ENCODE measurements around the gene STPG2. TPM values are rescaled to one million over a fixed set of nuclear protein-coding genes. Genes with fewer than 3 reads are reported as not detected.

STPG2 gene
- total RNA-seq, 2 donors from 2014 or later, result 0.37 to 0.71 TPM

DNA sequence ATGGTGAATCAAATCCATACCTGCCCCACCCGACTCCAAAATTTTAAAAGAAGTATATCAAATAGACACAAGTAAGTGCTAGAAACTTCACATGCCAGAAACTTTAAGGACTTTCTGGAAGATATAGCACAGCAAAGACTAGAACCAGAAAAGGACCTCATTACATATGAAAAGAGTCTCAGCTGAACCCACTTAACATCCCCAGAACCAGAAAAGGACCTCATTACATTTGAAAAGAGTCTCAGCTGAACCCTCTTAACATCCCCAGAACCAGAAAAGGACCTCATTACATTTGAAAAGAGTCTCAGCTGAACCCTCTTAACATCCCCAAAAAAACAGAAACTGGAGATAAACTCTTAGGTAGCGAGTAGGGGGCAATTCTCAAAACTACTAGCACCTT is 32.3 kb downstream of the STPG2 start:
- no peaks in the 10 kb centered on the region for H3K9me3 ChIP-seq
- TF ChIP-seq, protein P1, sequence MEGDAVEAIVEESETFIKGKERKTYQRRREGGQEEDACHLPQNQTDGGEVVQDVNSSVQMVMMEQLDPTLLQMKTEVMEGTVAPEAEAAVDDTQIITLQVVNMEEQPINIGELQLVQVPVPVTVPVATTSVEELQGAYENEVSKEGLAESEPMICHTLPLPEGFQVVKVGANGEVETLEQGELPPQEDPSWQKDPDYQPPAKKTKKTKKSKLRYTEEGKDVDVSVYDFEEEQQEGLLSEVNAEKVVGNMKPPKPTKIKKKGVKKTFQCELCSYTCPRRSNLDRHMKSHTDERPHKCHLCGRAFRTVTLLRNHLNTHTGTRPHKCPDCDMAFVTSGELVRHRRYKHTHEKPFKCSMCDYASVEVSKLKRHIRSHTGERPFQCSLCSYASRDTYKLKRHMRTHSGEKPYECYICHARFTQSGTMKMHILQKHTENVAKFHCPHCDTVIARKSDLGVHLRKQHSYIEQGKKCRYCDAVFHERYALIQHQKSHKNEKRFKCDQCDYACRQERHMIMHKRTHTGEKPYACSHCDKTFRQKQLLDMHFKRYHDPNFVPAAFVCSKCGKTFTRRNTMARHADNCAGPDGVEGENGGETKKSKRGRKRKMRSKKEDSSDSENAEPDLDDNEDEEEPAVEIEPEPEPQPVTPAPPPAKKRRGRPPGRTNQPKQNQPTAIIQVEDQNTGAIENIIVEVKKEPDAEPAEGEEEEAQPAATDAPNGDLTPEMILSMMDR (IDR thresholded peaks at IDR 0.05), result no peak
- no peaks in the 10 kb centered on the region for H3K36me3 ChIP-seq
- H3K27ac ChIP-seq, result no peak overlapping the region
- DNase-seq (ENCODE audit: low spot score), result no peak
- no peaks in the 10 kb centered on the region for H3K4me1 ChIP-seq
- H3K27me3 ChIP-seq, result no peaks in the 10 kb centered on the region
- H3K4me3 ChIP-seq, result no peak overlapping the region

DNA sequence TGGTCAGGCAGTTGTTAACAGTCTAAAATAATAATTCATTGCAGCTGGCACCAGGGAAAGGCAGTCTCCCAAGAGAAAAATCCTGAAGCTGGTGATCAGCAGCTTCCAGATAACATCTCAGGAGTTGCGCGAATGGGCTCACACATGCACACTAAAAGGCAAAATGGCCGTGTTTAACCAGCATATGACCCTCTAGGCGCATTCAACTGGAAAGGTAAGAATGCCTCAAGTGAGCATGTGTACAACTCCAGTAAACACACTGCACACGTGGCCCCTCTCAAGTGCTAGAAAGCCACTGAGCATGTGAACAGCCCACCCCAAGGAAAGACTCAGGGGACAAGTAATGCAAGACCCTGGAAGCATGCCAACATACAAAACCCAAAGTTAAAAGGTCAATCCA is 33.1 kb downstream of the STPG2 start:
- no peaks in the 10 kb centered on the region for H3K9me3 ChIP-seq
- no peak for DNase-seq (ENCODE audit: low spot score)
- no peak overlapping the region for H3K27ac ChIP-seq
- TF ChIP-seq, protein P1 (IDR thresholded peaks at IDR 0.05), result no peak
- no peak overlapping the region for H3K4me3 ChIP-seq
- H3K4me1 ChIP-seq, result no peaks in the 10 kb centered on the region
- H3K27me3 ChIP-seq, result no peaks in the 10 kb centered on the region
- no peaks in the 10 kb centered on the region for H3K36me3 ChIP-seq

DNA sequence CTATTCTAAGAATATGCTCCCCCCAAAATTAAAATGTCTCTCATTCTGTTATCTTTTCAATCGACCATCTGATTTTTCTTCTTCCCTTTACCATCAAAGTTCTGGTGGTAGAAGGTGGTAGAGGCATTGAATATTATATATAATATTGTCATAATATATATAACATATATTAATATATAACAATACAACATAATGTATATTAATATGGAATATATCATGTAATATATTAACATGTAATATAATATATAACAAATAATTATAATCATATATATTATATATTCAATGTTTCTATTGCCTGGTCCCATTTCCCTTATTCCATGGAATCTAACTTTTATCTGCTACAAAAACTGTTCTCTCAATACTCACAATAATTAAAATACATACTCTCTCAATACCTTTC is 40.6 kb downstream of the STPG2 start:
- Histone ChIP-seq H3K9me3 (no peaks in the 10 kb centered on the region), H3K4me3 (no peak overlapping the region), H3K4me1 (no peaks in the 10 kb centered on the region), H3K36me3 (no peaks in the 10 kb centered on the region), H3K27ac (no peak overlapping the region), H3K27me3 (no peaks in the 10 kb centered on the region)
- TF ChIP-seq, protein P1 (IDR thresholded peaks at IDR 0.05), result no peak
- DNase-seq (ENCODE audit: low spot score), result no peak

DNA sequence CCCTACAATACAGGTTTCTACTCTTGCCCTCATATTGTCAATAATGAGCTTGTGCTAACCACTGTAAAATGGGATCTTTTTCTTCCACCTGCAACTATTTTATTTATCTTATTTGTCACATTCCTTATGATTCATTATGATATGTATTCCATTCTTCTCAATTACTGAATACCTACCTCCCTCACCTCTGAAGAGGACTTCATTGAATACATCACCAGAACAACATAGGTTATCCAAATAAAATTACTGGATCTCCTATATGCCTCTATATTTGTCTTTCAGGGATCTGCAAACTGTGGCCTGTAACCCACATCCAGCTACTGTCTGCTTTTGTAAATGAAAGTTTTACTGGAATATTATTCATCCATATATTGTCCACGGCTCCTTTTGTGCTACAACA is 41.3 kb downstream of the STPG2 start:
- no peak overlapping the region for H3K27ac ChIP-seq
- no peaks in the 10 kb centered on the region for H3K4me1 ChIP-seq
- no peaks in the 10 kb centered on the region for H3K27me3 ChIP-seq
- no peaks in the 10 kb centered on the region for H3K9me3 ChIP-seq
- H3K4me3 ChIP-seq, result no peak overlapping the region
- TF ChIP-seq, protein P1 (IDR thresholded peaks at IDR 0.05), result no peak
- no peak for DNase-seq (ENCODE audit: low spot score)
- H3K36me3 ChIP-seq, result no peaks in the 10 kb centered on the region

DNA sequence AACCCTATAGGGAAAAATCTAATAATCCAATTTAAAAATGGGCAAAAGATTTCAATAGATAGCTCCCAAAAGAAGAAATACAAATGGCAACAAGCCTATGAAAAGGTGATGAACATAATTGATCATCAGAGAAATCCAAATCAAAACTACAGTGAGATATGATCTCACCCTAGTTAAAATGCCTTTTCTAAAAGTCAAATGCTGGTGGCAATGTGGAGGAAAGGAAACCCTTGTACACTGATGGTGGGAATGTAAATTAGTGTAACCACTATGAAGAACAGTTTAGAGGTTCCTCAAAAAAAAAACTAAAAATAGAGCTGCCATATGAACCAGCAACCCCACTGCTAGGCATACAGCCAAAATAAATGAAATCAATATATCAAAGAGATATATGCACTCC is 44.5 kb downstream of the STPG2 start:
- Histone ChIP-seq H3K4me3 (no peak overlapping the region), H3K9me3 (no peaks in the 10 kb centered on the region), H3K27me3 (no peaks in the 10 kb centered on the region), H3K36me3 (no peaks in the 10 kb centered on the region), H3K27ac (no peak overlapping the region), H3K4me1 (no peaks in the 10 kb centered on the region)
- TF ChIP-seq, protein P1 (IDR thresholded peaks at IDR 0.05), result no peak
- no peak for DNase-seq (ENCODE audit: low spot score)

DNA sequence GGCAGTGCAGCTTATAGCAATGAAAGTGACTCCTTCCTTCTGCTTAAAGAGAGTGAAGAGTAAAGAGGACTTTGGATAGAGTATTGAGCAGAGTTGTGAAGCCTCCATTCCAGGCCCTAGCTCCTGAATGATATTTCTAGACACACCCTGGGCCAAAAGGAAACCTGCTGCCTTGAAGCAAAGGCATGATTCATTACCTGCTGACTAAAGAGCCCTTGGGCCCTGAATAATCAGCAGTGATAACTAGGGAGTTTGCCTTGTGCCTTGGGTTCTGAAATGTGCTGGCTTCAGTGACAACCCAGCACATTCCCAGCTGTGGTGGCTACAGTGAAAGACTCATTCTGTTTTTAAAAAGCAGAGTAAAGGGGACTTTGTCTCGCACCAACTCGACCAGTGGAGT is 49.2 kb downstream of the STPG2 start:
- Histone ChIP-seq H3K4me1 (no peaks in the 10 kb centered on the region), H3K36me3 (no peaks in the 10 kb centered on the region), H3K4me3 (no peak overlapping the region), H3K9me3 (no peaks in the 10 kb centered on the region), H3K27ac (no peak overlapping the region), H3K27me3 (no peaks in the 10 kb centered on the region)
- DNase-seq (ENCODE audit: low spot score), result no peak
- TF ChIP-seq, protein P1 (IDR thresholded peaks at IDR 0.05), result no peak
